AG08396 (cell line): ENCODE measurements around the gene CSF1R.
A peak's percentile ranks its signal among the peaks of the same experiment; 100 is the strongest.

Experiments
- DNase-seq: peaks from one replicate; pipeline ENCODE4 v3.0.0; 2012; ENCODE audit warnings: low spot score, mixed read lengths

Gene CSF1R

GRCh38 chr5:150120617-150121447, 34.5 kb upstream of the CSF1R start:
- no peak for DNase-seq

GRCh38 chr5:150120062-150120441, 33.7 kb upstream of the CSF1R start:
- DNase-seq, result no peak

- DNase-seq, result no peak
Measured at GRCh38 chr5:150119421-150120061, 33.2 kb upstream of the CSF1R start.

GRCh38 chr5:150118561-150119229, 32.3 kb upstream of the CSF1R start:
- no peak for DNase-seq

- no peak for DNase-seq
Measured at GRCh38 chr5:150117945-150118560, 31.7 kb upstream of the CSF1R start.

GRCh38 chr5:150116667-150117400, 30.5 kb upstream of the CSF1R start:
- no peak for DNase-seq

GRCh38 chr5:150114773-150115408, 28.5 kb upstream of the CSF1R start:
- no peak for DNase-seq

- DNase-seq, result no peak
Measured at GRCh38 chr5:150114102-150114641, 27.8 kb upstream of the CSF1R start.

GRCh38 chr5:150113047-150113744, 26.8 kb upstream of the CSF1R start:
- DNase-seq, result no peak

- peak; percentile 88 for DNase-seq
Measured at GRCh38 chr5:150112201-150113046, 26.1 kb upstream of the CSF1R start.

GRCh38 chr5:150111122-150111521, 24.8 kb upstream of the CSF1R start:
- DNase-seq, result no peak

- DNase-seq, result no peak
Measured at GRCh38 chr5:150109921-150110320, 23.6 kb upstream of the CSF1R start.

- DNase-seq, result no peak
Measured at GRCh38 chr5:150108711-150109514, 22.6 kb upstream of the CSF1R start.

- no peak for DNase-seq
Measured at GRCh38 chr5:150107909-150108447, 21.6 kb upstream of the CSF1R start.

GRCh38 chr5:150106674-150107426, 20.5 kb upstream of the CSF1R start:
- DNase-seq, result no peak

GRCh38 chr5:150105928-150106615, 19.7 kb upstream of the CSF1R start:
- DNase-seq, result no peak

- no peak for DNase-seq
Measured at GRCh38 chr5:150104550-150104870, 18.2 kb upstream of the CSF1R start.
